Bronchial epithelial cell (primary cell): ENCODE measurements around the gene GFOD2. TPM values are rescaled to one million over a fixed set of nuclear protein-coding genes. Genes with fewer than 3 reads are reported as not detected.

Source experiments
- DNase-seq: peaks from one replicate; pipeline ENCODE4 v3.0.0-alpha.2; 2010; ENCODE audit warnings: low read depth
- FAIRE-seq: peaks from 2 replicates; lab custom pipeline; 2011; peaks lifted over from hg19 to GRCh38; lab: Jason Lieb, UNC
- H3K27me3 ChIP-seq: 2 replicates; pipeline ENCODE4 v1.5.1; 2011; ENCODE audit warnings: low read length; ENCODE audit not compliant: control insufficient read depth, insufficient read depth
- H3K36me3 ChIP-seq: 2 replicates; pipeline ENCODE4 v1.5.1; 2011; ENCODE audit warnings: low read length; ENCODE audit not compliant: control insufficient read depth, insufficient read depth
- H3K4me3 ChIP-seq: 2 replicates; pipeline ENCODE4 v1.5.1; 2011; ENCODE audit warnings: mild to moderate bottlenecking, low read depth, low read length, control low read depth
- total RNA-seq: library from RNA; depleted of rRNA; stranded (reverse); fragments of >200 nt; gene quantifications from 2 replicates; pipeline ENCODE4 v1.2.1, GENCODE V29; 2014
- TF ChIP-seq, protein P1 (sequence below): IDR thresholded peaks from 2 replicates; pipeline ENCODE4 v1.5.1; 2011; ENCODE audit warnings: mild to moderate bottlenecking, moderate library complexity, low read length, control low read depth, inconsistent platforms; ENCODE audit not compliant: insufficient read depth, severe bottlenecking

The GFOD2 gene
- total RNA-seq, 1 donor from 2014 or later, result 17.9 TPM

DNA sequence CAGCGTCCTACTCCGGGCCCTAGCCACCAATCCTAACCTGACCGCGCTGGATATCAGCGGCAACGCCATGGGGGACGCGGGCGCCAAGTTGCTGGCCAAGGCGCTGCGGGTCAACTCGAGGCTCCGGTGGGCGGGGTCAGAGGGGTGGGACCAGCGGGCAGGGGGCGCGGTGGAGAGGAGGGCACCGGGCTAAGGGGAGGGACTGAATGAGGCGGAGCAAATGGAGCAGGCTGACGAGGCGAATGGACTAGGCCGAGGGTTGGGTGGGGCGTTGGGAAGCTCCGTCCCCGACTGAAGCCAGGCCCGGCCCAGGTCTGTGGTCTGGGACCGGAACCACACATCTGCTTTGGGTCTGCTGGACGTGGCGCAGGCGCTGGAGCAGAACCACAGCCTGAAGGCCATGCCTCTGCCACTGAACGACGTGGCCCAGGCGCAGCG, 69.6 kb downstream of the GFOD2 start:
- H3K4me3 ChIP-seq, result no peak overlapping the region

DNA sequence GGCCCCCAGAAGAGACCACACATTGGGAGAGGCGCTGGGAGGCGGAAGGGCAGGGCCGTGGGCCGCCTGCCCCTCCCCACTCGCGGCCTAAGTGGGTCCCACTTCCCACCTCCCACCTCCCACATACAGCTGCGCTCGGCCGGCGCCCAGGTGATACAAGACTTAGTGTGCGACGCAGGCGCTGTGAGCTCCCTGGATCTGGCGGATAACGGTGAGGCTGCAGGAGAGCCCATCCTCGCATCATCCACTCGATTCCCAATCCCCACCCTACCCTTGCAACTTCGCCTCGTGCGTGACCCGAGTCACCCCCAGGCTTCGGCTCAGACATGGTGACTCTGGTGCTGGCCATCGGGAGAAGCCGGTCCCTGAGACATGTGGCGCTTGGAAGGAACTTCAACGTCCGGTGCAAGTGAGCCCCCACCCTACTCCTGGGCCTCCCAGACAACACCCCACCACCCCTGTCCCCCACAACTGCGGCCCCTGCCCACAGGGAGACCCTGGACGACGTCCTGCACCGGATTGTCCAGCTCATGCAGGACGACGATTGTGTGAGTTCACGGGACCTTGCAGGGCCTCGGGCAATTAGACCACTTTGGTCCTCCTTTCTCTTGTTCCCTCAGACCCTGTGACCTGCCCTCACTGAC, 70.2 kb downstream of the GFOD2 start:
- FAIRE-seq (peak; percentile 50), DNase-seq (no peak)
- Histone ChIP-seq H3K36me3 (no peaks in the 10 kb centered on the region), H3K4me3 (no peak overlapping the region), H3K27me3 (peaks cover 51% of the 10 kb centered on the region)
- TF ChIP-seq, protein P1, sequence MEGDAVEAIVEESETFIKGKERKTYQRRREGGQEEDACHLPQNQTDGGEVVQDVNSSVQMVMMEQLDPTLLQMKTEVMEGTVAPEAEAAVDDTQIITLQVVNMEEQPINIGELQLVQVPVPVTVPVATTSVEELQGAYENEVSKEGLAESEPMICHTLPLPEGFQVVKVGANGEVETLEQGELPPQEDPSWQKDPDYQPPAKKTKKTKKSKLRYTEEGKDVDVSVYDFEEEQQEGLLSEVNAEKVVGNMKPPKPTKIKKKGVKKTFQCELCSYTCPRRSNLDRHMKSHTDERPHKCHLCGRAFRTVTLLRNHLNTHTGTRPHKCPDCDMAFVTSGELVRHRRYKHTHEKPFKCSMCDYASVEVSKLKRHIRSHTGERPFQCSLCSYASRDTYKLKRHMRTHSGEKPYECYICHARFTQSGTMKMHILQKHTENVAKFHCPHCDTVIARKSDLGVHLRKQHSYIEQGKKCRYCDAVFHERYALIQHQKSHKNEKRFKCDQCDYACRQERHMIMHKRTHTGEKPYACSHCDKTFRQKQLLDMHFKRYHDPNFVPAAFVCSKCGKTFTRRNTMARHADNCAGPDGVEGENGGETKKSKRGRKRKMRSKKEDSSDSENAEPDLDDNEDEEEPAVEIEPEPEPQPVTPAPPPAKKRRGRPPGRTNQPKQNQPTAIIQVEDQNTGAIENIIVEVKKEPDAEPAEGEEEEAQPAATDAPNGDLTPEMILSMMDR, result no peak

More for the DNA sequence above, 69.6 kb downstream of the GFOD2 start:
- Histone ChIP-seq H3K36me3 (no peaks in the 10 kb centered on the region), H3K27me3 (peaks cover 51% of the 10 kb centered on the region)
- FAIRE-seq (no peak), DNase-seq (no peak)
- TF ChIP-seq, protein P1, result no peak

DNA sequence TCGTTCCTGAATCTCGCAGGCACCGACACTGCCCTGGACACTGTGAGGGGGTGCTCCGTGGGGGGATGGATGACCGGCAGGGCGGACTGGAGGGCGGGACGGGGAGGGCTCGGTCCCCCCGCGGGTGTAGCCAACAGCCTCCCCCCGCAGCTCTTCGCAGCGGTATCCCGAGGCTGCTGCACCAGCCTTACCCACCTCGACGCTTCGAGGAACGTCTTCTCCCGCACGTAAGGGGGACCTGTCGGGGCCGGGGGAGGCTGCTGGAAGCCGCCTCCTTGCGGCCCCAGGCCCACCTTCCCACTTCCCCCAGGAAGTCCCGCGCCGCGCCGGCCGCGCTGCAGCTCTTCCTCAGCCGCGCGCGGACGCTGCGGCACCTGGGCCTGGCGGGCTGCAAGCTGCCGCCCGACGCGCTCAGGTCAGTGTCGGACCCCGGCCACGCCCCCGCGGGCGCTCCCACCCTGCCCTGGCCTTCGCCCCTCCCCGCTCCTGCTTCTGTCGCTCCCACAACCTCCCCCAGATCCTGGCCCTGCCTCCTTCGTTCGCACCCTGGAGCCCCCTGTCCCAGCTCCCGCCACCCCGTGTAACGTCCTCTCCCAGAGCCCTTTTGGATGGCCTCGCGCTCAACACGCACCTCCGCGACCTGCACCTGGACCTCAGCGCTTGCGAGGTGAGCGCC, 70.9 kb downstream of the GFOD2 start:
- no peak for DNase-seq
- H3K27me3 ChIP-seq, result peaks cover 49% of the 10 kb centered on the region
- TF ChIP-seq, protein P1, result no peak
- no peak for FAIRE-seq
- H3K36me3 ChIP-seq, result no peaks in the 10 kb centered on the region
- no peak overlapping the region for H3K4me3 ChIP-seq

DNA sequence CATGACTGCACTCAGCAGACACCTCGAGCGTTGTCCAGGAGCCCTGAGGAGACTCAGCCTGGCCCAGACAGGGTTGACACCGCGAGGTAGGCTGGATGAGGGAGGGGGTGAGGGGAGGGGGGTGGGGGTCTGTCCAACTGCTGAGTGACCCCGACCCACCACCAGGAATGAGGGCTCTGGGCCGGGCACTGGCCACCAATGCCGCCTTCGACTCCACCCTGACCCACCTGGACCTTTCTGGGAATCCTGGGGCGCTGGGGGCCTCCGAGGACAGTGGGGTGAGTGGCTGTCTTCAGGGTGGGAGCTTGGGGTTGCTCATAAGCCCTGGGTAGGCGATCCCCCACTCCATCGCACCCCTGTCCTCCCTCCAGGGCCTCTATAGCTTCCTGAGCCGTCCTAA, 71.4 kb downstream of the GFOD2 start:
- H3K4me3 ChIP-seq, result no peak overlapping the region
- TF ChIP-seq, protein P1, result no peak
- no peaks in the 10 kb centered on the region for H3K36me3 ChIP-seq
- peaks cover 47% of the 10 kb centered on the region for H3K27me3 ChIP-seq
- DNase-seq, result no peak
- no peak for FAIRE-seq

DNA sequence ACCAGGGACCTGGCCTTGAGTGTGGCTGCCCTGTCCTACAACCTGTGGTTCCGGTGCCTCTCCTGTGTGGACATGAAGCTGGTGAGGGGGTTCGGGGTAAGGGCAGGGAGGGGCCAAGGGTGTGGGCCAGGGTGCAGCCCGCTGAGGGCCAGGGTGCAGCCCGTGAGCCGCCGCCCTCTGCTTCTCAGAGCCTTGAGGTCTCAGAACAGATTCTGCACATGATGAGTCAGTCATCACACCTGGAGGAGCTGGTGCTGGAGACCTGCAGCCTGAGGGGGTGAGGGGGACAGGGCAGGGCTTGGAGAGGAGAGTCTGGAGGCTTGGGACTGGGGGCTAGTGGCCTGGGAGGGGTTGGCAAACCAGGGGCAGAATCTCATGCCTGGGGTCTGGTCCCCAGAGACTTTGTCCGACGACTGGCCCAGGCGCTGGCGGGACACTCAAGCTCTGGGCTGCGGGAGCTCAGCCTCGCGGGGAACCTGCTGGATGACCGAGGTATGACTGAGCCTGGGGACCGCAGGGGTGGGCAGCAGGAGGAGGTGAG, 71.9 kb downstream of the GFOD2 start:
- peaks cover 45% of the 10 kb centered on the region for H3K27me3 ChIP-seq
- DNase-seq, result peak; percentile 31
- H3K4me3 ChIP-seq, result no peak overlapping the region
- FAIRE-seq, result no peak
- TF ChIP-seq, protein P1, result no peak
- H3K36me3 ChIP-seq, result no peaks in the 10 kb centered on the region
